CD4-positive, alpha-beta T cell treated with Interleukin-2 at 100 ng/mL for 4 hours (primary cell): Measurements from ENCODE around the gene NDST3.
"Not testable (repeated sequence)": the region's sequence is repeated elsewhere in the genome, so short reads cannot be mapped to it uniquely, and the experiment has no call there.

Experiments
- DNase-seq: peaks from one replicate; pipeline ENCODE4 v3.0.0-alpha.2; 2020; ENCODE audit warnings: low spot score

The NDST3 gene

GRCh38 chr4:118180776-118181175 lies 146.5 kb downstream of the NDST3 start:
- DNase-seq, result no peak

- no peak for DNase-seq
Observed at GRCh38 chr4:118190903-118191302, 156.6 kb downstream of the NDST3 start.

DNA sequence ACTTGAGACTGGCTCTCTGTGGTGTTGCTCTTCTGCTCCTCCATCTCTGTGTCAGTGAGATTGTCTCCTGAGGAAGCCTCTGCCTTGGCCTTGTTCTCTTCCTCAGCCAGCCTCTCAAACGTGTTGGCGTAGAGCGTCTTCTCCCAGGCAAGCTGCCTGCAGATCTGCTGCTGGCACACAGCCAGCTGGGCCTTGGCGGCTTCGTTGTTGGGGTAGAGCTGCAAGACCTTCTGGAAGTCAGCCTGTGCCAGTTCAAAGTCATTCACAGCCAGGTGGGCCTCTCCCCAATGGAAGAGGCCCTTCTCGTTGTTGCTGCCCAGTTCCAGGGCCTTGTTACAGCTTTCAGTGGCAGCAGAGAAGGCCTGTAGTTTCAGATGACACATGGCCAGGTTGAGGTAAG lies 159.1 kb downstream of the NDST3 start:
- no peak for DNase-seq

GRCh38 chr4:118206627-118207026 lies 172.3 kb downstream of the NDST3 start:
- no peak for DNase-seq

DNA sequence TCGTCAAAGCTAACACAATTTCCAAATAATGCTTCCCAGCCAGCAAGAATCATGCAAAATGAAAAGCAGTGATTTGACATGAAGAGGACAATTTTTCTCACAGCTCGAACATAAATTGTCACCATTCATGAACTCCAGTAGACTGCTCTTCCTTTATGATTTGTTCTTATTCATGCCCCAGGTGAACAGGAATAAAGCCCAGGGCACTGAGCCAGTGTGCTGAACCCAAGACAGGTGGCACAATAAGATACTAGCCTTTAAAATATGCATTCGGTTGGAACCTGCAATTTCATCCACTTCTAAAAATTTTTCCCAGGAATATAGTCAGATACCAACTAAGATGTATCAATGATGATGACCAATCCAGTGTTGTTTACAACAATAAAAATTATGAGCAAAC lies 178.8 kb downstream of the NDST3 start:
- no peak for DNase-seq

DNA sequence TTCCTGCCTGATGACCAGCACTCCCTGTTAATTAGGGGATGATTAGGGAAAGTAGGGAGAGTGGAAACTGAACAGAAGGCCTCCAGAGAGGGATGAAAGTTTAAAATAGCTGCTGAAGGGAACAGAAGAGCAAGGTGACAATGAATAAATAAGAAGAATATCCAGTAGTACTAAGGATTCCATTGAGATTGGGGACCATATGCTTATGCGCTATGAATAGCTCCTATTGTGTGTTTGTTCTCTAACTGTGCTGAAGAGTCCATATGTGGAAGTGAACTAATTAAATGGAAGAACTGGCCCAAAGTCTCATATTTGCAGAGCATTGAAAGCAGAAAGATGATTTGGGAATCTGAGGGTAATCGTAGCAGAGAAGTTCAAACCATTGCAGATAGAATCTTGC lies 181.5 kb downstream of the NDST3 start:
- DNase-seq, result no peak

DNA sequence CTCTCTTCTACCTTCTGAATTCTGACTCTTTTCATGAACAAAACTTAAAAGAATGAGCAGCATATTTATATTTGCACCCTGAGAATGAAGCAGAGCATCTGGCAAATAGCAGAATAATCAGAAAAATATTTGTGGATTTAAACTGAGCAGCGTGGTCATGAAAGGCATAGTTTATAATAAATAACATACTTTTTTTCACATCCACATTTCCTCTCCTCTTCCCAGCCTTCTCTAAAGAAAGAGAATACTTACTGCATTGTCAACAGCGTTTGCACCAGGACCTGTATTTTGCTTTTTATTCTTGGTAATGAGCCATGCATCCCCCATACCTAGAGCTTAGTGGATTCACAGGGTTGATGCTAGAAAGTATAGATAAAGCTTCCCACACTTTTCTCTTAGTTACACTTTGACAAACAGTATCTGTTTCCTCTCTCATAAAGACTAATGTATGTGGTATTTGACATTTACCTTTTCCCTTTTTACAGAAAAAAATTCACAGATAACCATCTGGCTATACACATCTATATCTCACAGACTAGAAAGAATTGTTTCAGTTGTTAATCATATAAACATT lies 187.0 kb downstream of the NDST3 start:
- DNase-seq, result no peak

GRCh38 chr4:118224243-118224829 lies 190.1 kb downstream of the NDST3 start:
- DNase-seq, result peak; percentile 23

GRCh38 chr4:118225511-118225910 lies 191.2 kb downstream of the NDST3 start:
- DNase-seq, result no peak

GRCh38 chr4:118226311-118227010 lies 192.2 kb downstream of the NDST3 start:
- no peak for DNase-seq

- no peak for DNase-seq
Observed at GRCh38 chr4:118235566-118236120, 201.4 kb downstream of the NDST3 start.

- DNase-seq, result no peak
Observed at GRCh38 chr4:118237531-118237930, 203.2 kb downstream of the NDST3 start.

DNA sequence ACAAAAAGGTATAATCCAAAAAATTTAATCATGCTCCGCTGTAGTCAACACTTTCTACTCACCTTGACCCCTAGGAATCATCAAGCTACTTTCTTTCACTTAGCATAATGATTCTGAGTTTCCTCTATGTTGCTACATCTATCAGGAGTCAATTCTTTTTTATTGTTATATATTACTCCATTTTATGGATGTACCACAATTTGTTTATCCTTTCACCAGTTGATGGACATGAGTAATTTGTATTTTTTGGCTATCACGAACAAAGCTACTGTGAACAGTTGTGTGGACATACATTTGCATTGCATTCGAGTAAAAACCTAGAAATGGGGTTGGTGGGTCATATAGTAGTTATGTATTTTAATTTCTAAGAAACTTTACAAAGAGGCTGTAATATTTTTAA lies 215.6 kb downstream of the NDST3 start:
- no peak for DNase-seq

GRCh38 chr4:118254368-118254767 lies 220.1 kb downstream of the NDST3 start:
- DNase-seq, result no peak

GRCh38 chr4:118259111-118259510 lies 224.8 kb downstream of the NDST3 start:
- no peak for DNase-seq

- no peak for DNase-seq
Observed at GRCh38 chr4:118260309-118260708, 226.0 kb downstream of the NDST3 start.

GRCh38 chr4:118264096-118264495 lies 229.8 kb downstream of the NDST3 start:
- DNase-seq, result no peak

- no peak for DNase-seq
Observed at GRCh38 chr4:118265312-118266144, 231.2 kb downstream of the NDST3 start.

- DNase-seq, result not testable (repeated sequence)
Observed at GRCh38 chr4:118266145-118266496, 231.8 kb downstream of the NDST3 start.

DNA sequence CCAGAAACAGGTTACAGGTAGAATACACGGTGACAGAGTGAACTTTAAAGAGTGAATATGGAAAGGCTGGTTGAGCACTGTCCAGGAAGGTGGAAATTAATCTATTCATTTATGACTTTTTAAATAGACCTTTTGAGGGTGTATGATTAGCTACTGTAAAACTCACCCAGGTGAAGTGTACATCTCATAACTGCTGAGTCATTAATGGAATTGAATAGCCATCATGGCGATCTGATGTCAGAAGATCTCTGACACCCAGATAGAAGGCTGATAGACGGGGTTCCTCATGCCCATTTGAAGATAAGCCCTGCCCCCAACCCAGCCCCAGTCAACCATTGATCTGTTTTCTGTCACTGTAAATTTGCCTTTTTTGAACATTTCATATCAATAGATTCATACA lies 234.5 kb downstream of the NDST3 start:
- DNase-seq, result no peak

- DNase-seq, result peak; percentile 62
Observed at GRCh38 chr4:118270492-118270891, 236.2 kb downstream of the NDST3 start.

- DNase-seq, result no peak
Observed at GRCh38 chr4:118271788-118272187, 237.5 kb downstream of the NDST3 start.

DNA sequence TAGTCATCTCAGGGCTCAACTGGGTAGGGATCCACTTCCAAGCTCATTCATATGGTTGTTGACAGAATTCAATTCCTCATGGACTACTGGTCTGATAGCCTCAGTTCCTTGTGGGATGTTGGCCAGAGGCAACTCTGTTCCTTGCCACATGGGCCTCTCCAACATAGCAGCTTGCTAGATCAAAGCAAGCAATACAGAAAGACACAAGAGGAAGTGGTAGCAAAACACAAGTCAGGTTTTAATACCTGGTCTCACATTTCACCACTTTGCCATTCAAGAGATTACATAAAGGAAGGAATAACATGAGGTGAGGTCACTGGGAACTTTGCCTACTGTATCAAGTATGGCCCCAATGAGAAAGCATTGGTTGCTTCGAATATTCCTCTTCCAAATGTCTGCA lies 239.4 kb downstream of the NDST3 start:
- DNase-seq, result no peak
